K562 (cell line): ENCODE results near the gene ARMC2.

Source experiments
- ATF2 ChIP-seq: sonication (generic); formaldehyde crosslinking; IDR thresholded peaks from 2 replicates; pipeline ENCODE4 v1.8.1; 2022; ENCODE audit warnings: missing genetic modification reagents
- ATF4 ChIP-seq: fragments of 450-650 bp; formaldehyde crosslinking; IDR thresholded peaks from 2 replicates; pipeline ENCODE4 v1.4.0; 2022; ENCODE audit warnings: mild to moderate bottlenecking, moderate library complexity
- BCL6 ChIP-seq: fragments of 250-450 bp; sonication (Bioruptor Pico); IDR thresholded peaks from 2 replicates; pipeline ENCODE4 v1.4.0; 2020
- HES1 ChIP-seq: fragments of 450-650 bp; IDR thresholded peaks from 2 replicates; pipeline ENCODE4 v1.6.1; 2016; ENCODE audit warnings: low read depth, mild to moderate bottlenecking, moderate library complexity
- POLR2AphosphoS5 ChIP-seq: IDR thresholded peaks from 2 replicates; pipeline ENCODE4 v1.6.1; 2011; ENCODE audit warnings: mild to moderate bottlenecking, low read depth, low read length, moderate library complexity; ENCODE audit not compliant: control insufficient read depth, insufficient read depth
- ZBTB40 ChIP-seq, 2 experiments: fragments of 450-650 bp in 1 of 2; sonication (generic) in 1 of 2; formaldehyde crosslinking in 1 of 2; IDR thresholded peaks; 2 replicates each; pipeline versions ENCODE4 v1.7.1 to v1.9.0; 2016 to 2022; ENCODE audit warnings: inconsistent platforms in 1 of 2, mild to moderate bottlenecking in 1 of 2, missing genetic modification reagents in 1 of 2
- ZBTB49 ChIP-seq: sonication (generic); formaldehyde crosslinking; IDR thresholded peaks from 2 replicates; pipeline ENCODE4 v1.8.0; 2022; ENCODE audit warnings: missing genetic modification reagents, mild to moderate bottlenecking, borderline replicate concordance
- ZNF239 ChIP-seq: fragments of 250-450 bp; sonication (Bioruptor Pico); IDR thresholded peaks from 2 replicates; pipeline ENCODE4 v1.4.0; 2020; ENCODE audit warnings: mild to moderate bottlenecking

- TF ChIP-seq ZBTB40 (IDR thresholded peaks at IDR 0.05) (no peak), ZBTB40 (CRISPR knock-in tag; IDR thresholded peaks at IDR 0.05) (no peak), ZBTB49 (CRISPR knock-in tag) (no peak), POLR2AphosphoS5 (no peak), HES1 (no peak), ATF2 (no peak), ZNF239 (CRISPR knock-in tag) (no peak), BCL6 (no peak), ATF4 (CRISPR knock-in tag) (no peak)
Measured at GRCh38 chr6:108839083-108839642, 9.1 kb upstream of the ARMC2 start.
